GM18907 (cell line): ENCODE data around the gene FBXO42.

ENCODE experiments used
- ATAC-seq: cut with Tn5 transposase; IDR thresholded peaks from one replicate; pipeline ENCODE4 v1.9.1; 2021; ENCODE audit warnings: mild to moderate bottlenecking, moderate library complexity; ENCODE audit not compliant: unreplicated experiment

Gene FBXO42

DNA sequence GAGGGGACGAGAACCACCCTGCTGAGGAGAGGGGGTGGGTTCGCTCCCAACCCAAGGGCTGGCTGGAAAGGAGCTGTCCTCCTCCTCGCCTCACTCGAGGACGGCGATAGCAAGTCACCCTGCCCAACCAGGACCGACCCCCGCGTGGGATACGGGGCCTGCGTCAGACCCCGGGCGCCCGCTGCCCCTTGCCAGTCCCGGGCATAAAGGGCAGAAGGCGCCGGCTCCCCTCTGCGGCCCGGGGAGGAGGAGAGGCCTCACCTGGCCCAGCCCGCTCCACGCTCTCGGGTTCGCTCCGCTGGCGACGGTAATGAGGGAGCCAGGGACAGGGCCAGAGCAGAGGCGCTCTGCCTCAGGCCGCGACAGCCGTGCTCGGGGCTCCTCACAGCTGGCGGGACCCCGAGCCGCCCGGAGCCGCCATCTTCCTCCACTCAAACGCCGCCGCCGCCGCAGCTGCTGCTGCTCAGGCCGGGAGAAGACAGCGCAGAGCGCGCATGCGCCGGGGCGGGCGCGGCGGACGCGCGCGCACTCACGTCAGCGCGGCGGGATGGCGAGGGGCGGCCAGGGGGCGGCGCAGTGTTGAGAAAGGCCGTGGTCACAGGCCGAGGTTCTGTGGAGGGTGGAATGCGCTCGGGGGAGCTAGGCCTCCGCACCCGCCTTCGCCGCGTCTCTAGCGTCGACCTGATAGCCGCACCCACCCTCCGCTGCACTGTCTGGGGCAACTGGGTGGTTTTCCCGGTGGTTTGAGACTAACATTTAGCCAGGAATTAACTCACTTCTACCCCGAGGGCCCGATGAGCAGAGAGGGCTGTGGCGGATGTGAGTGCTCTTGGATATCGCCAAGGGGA is at the start of gene FBXO42:
Gene FBXO42 (minus strand): TSS at position 487 of the 848 bp plus-strand sequence. CDS start 37,062 bp downstream, outside the sequence.
- ATAC-seq: peak; percentile 87

DNA sequence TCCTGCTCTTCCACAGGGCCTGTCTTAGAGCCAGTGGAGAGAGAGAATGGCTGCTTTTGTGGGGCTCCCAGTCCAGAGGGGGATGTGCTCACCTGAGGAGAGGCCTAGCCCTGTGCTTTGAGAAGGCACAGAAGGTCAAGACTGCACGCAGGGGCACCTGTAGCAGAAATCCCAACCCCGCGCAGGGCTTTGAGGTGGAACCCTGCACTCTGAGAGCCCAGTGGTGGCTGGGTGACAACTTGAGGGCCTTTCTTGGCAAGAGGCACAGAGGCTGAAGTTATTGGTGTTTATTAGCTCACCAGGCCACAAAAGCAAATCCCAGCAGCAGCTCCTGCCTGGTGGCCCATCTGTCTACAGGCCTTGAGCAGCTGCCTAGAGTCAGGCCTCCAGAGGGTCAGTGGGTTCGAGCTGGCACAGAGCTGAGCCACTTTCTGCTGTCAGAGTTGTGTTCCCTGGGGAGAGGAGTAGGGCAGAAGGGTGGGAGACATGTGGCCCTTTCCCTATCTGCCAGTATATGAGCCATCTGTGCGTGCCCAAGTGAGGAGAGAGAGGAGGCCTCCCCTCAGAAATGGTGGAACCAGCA is 46.2 kb upstream of the FBXO42 start:
- ATAC-seq: no peak

DNA sequence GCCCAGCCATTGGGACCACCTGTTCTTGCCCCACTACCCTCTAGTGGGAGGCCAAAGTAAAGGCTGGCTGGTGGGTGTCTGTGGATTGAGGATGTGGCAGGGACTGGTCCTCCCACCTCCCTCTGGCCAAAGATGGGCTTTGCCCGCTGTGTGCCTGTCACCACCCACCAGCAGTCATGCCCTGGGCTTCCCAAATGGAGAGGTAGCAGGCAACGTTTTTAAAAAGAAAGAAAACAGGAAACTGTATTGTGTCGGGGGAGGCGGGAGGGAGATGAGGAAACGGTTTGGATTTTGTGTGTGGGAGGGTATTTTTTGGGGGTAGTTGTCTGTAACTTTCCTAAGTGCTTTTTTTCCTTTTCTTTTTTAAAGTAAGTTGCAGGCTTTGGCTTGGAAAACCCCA is 44.8 kb upstream of the FBXO42 start:
- ATAC-seq: no peak

DNA sequence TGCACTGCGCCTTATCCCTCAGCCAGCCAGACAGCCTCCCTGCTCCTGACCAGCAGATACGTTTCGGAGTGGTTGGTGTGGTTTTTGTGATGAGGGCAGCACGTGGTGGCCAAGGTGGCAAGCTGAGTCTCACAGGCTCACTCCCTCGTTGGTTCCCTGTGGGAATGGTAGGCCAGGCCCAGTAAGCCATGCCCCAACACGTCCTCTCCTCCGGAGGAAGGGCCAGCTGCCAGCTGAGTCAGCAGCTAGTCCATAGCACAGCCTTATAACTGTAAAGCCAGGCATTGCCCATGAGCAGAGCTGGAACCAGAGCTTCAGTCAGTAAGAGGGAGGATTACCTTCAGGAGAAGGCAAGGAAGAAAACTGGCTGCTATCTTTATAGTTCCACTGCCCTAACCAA is 44.3 kb upstream of the FBXO42 start:
- no peak for ATAC-seq

DNA sequence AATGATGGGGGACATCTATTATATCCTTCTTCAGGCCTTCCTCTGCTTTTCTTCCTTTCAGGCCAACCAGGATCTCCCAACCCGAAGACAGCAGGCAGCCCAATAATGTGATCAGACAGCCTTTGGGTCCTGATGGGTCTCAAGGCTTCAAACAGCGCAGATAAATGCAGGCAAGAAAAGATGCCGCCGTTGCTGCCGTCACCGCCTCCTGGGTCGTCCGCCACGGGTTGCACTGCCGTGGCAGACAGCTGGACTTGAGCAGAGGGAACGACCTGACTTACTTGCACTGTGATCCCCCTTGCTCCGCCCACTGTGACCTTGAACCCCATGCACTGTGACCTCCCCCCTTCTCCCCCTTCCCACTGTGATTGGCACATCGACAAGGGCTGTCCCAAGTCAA is 42.7 kb upstream of the FBXO42 start:
- ATAC-seq: no peak

DNA sequence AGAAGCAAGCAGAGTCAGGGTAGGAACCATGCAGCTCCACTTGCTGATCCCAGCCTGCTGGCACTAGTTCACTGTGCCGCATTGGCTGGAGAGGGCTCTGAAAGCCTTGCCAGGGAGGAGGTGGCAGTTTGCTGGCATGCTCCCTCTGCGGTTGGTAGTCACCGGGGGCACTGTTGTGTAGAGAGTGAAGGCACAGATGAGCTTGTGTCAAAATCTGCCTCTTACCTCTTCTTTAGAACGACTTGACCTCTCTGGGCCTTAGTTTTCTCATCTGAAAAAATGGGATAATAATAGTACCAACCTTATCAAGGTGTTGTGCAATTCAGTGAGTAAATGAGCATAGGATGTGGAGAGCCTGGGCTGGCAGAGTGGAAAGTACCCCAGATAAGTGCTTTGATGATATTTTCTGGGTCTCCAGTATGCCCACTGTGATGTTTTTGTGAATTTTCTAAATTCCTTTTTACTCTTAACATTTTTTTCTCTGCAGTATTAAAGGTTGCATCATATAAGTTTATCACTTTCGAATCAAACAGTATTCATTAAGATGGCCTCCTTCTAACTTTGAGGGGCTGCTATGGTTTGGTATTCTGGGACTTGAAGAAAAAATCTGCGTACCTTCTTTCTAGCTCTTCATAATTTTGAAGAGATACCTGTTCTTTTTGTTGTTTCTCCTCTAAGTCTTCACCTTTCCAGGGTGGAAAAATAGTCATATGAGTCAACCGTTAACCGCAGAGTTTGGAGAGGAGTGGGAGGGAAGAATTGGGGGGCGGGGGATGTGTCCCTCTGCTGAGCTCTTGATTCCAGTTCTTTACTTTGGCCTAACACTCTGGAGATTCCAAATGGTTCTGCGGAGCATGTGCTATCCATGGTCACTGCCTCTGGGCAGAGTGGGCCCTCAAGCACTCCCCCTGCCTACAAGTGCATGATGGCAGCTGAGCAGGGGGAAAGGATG is 41.6 kb upstream of the FBXO42 start:
- no peak for ATAC-seq

DNA sequence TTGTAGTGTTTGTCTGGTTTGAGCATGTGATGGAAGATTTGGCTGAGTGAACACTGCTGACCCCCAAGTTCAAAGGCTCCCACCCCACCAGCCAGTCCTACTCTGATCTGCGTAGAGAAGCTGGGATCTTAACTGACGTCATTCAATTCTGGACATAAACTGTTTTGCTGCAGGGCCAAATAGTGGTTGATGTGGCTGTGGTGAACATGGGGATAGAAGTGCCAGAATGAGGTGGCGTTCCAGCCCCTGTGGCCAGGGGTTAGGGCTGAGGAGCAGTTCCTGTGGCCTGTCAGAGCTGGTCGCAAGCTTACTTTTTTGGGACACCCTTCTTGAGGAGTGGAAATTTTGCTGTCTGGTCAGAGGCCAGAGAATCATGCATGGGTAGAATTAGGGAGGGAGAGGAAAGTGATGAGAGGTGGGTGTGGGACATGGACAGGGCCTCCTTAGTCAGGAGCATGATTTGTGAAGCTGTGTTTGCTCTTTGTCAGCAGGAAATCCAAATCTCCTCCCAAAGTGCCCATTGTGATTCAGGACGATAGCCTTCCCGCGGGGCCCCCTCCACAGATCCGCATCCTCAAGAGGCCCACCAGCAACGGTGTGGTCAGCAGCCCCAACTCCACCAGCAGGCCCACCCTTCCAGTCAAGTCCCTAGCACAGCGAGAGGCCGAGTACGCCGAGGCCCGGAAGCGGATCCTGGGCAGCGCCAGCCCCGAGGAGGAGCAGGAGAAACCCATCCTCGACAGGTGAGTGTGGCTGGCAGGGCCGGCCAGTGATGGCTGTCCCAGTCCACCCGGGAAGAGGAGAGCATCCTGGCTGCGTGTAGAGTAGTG is 40.7 kb upstream of the FBXO42 start:
- no peak for ATAC-seq

DNA sequence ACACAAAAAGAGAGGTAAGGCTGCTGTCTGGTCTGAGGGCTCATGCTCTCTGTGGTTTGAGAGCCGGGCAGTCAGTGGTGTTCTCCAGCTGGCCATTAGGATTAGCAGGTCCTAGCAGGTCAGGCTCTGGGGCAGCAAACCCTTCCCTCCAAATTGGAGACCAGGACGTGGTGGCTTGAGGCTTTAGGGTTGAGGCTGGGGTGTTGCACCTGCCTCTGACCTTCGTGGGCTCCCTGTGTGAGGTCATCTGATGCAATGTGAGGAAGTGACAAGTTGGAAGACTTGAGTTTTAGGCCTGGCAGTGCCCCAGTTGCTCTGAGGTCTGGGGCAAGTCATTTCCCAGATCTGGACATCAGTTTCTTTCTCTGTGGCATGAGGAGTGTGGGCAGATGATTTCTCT is 39.1 kb upstream of the FBXO42 start:
- ATAC-seq: no peak

DNA sequence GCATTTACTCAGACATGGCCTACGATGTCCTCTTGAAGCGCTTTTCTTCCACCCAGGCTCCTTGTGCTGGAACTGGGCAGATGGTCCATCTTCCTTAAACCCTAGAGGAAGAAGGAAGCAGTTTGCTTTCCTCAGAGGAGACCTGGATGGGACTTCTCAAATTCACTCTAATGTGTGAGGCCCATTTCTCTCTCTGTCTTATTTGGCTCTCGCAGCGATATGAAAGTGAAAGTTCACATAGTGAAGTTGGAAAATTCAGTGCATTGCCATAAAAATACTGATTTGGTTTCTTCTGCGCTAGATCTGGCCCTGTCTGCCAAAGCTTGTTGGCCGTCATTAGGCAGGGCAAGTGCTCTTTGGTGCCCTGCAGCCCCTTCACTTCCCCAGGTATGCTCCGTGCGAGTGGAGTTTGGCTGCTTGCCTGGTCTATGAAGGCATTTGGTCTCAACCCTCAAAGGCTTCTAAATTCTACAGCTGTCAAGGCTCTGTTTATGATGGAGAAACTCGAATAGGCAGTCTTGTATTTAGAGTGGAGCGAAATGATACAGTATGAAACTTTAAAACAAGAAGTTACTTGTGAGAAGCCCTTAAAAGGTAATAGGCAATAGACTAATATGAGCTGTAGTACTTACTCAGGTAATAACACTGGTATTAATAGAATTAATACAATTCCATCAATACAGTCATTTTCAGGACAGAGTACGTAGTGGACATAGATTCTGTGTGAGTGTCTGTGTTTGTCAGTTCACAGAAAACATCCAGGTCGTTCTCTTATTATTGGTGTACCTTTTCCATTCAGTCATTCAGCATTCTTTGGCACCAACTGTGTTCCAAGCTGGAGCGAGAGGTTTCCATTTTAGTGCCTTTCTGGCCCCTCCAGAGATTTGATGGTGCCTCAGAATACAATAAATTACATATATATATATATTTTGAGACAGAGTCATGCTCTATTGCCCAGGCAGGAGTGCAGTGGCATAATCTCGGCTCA is 35.2 kb upstream of the FBXO42 start:
- no peak for ATAC-seq

DNA sequence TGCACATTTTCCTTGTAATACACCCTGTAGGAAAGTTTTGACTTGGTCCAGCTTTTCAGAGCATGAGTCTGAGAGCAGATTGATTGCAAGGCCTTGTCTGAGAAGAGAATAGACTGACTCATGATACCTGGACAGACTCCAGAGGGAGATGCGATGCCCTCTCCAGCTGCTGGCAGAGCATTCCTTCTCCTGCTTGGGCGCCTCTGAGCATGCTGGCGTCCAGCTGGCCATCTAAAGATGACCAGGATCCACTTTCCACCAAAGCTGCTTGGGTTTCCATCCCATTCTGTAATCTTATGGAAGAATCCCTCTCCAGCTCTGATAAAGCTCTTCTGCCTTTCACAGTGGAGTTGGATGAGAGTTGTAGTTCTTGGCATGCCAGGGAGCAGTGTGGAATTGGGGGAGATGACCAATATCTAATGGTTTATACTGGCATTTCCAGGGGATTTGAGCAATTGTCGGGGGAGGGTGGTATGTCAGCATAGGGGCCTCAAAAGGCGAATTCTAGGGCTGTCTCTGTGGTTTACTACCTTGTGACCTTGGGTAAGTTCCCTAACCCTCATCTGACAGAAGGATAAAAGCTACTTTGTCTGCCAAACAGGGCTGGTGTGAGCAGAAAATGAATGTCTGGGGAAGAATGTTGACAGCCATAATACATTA is 34.3 kb upstream of the FBXO42 start:
- ATAC-seq: no peak

DNA sequence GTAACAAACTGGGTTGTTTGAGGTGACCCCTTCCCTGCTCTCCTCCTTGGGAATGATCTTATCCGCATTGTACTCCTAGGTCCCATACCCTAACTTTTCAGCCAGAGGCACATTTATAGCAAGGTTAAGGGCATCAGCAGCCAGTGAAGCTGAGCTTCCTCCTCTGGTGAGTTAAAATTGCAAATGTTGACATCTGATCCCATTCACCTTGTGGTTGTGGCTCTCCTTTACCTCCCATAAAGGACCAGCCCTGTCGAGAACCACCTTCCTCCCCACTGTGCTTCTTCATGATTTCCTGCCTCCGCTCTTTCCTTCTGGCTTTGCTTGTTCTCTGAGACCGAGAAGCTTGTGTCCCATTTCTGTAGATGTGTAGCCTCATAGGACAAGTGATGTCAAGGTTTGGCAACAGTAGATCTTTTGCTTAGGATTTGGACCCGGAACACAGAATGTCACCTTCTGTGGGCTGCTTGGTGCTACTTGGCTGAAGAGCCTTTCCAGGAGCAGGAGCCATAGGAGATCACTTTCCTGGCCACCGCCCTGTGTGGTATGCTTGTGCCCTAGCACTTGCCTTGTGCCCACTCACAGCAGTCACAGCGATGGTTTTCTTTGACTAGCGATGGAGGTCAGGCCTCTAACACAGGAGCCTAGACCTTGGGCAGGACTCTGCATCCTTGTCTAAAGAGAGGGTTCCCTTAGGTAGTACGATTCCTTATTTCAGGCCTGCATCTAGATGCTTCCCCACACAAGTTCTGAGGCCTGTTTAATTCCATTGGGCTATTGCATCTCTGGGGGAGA is 33.6 kb upstream of the FBXO42 start:
- ATAC-seq: no peak

DNA sequence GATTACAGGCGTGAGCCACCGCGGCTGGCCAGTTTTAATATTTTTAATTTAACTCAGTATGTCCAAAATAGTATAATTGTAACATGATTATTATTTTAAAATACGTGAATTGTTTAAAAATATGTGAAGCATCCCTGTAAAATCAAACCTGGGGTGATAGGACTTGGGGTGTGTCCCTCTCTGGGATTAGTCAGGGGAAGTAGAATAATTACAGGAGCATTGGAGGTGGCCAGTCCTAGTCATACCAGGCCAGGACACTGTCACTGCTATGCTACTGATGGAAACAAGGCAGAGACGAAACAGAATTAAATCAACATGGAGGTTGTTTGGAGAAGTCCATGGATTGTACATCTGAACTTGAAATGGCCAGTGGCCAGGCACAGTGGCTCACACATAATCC is 31.6 kb upstream of the FBXO42 start:
- no peak for ATAC-seq

DNA sequence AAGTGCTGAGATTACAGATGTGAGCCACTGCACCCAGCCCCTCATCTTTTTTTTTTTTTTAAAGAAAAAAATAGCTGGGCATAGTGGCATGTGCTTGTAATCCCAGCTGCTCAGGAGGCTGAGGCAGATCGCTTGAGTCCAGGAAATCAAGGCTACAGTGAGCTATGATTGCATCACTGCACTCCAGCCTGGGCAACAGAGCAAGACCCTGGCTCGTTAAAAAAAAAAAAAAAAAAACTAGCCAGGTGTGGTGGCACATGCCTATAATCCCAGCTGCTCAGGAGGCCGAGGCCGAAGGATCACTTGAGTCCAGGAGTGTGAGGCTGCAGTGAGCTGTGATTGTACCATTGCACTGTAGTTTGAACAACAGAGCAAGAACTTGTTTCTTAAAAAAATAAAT is 28.6 kb upstream of the FBXO42 start:
- no peak for ATAC-seq

DNA sequence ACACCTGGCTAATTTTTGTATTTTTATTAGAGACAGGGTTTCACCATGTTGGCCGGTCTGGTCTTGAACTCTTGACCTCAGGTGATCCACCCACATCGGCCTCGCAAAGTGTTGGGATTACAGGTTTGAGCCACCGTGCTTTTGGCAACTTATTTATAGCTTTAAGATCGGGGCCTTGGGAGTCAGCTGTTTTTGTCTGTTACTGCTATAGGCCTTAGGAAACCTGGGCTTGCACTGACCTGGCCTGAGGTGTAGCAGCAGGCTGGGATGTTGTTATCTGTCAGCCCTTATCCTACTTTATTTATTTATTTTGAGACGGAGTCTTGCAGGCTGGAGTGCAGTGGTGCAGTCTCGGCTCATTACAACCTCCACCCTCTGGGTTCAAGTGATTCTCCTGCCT is 26.2 kb upstream of the FBXO42 start:
- no peak for ATAC-seq

DNA sequence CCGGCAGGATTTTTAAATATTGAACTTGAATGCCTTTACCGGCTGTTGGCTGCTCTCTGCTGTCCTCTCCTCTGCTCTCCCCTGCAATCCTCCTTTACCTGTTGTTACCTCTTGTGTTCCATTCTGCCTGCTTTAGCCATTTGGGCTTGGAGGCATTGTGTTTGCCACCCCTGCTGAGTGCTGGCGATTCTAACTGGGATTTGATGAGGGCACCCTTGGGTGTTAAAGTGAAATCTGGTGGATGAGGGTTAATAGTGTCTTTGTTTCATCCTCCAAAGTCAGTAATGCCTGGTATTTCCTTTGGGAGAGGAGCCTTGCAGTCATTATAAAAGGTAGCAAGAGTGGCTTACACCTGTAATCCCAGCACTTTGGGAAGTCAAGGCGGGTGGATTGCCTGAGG is 24.7 kb upstream of the FBXO42 start:
- no peak for ATAC-seq

DNA sequence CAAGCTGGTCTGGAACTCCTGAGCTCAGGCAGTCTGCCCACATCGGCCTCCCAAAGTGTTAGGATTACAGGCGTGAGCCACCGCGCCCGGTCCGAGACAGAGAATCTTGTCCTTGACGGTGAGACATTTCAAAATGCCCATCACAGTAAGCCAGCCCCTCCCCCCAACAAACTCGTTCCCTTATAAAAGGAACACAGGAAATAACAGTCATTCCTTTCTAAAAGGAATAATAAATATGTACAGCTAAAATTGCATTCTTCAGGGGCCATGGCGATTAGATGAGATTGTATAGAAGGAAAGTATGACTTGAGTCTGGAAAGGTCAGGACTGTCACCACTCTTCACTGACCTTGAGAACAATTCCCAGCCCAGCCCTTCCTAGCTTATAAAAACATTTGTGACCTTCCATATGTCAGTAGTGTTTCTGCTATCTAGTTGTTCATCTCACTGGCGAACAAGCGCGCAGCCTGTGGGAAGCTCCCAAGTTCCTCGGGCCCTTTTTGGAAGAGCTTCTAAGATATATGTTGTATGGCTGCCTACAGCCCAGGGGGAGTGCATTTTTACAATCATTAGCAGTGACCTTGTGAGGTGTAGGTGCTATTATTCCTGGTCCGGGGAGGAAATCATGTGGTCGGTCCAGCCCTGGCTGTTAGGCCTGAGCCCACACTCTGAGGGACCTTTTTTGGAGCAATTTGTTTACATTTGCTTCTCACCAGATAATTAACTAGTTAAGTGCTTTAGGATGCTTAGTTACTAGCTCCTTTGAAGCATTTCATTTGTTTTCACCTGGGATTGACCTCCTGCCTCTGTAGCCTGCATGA is 23.5 kb upstream of the FBXO42 start:
- ATAC-seq: no peak

DNA sequence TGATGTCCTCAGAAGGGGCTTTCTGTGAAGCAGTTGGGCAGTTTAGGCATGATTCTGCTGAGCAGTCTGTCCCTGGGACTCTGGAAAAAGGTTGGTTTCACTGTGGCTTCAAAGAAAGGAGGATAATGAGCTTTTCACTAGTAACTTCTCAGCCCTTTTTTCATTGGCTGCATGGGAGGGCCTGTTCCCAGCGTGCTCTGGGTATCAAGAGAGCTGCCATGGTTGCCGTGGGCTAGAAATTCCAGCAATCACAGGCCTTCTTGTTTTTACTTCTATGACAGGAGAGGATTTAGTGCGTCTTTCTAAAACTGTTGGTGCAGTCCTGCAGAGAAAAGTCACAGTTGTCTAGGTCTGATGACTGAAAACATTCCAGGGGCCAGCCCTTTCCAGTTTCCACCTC is 22.0 kb upstream of the FBXO42 start:
- no peak for ATAC-seq
